GM18951 (cell line): ENCODE measurements around the gene PYROXD2.

Experiments used
- POLR2A ChIP-seq: IDR thresholded peaks from 4 replicates; pipeline ENCODE4 v1.6.1; 2011; ENCODE audit warnings: mild to moderate bottlenecking; ENCODE audit not compliant: insufficient read length, insufficient read depth; ENCODE audit errors: extremely low read depth
- in situ Hi-C: fragments of 300-500 bp; cut with MboI; formaldehyde crosslinking; loops from one replicate; pipeline ENCODE4 v1.12.0; 2022; ENCODE audit warnings: low sequenced_read_pairs, mixed read lengths, inconsistent platforms; ENCODE audit not compliant: unreplicated experiment

PYROXD2 gene

DNA sequence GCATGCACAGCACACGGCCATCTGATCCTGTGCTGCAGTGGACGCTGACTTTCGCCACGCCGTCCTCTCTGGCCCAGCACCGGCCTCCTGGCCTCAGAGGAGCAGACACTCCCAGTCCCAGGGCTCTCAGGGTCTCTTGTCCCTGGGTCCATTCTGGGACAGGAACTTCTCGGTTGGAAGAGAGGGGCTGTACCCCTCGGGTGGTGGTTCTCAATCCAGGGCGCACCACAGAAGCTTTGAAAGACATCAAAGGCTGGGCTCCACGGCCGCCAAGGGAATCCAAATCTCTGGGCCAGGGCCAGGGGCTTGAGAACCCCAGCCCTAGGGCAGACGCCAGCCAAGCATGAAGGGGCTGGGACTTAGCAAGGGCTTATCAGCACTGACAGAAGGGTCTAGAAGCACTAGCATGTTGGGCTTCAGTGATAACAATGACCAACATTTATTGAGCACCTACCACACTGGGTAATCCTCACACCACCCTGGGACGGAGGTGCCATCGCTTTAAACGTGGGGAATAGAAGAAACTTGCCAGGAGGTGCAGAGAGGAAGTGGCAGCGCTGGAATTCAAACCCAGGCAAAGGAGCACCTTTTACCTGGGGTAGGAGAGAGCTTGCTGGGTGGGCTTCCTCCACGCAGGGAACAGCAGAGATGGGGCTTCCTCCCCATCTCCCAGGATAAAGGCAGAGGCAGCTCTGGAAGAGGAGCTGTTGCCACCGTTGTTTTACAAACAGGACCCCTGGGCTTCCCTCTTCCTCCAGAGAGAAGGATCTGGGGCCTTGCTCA, 1.8 kb upstream of the PYROXD2 start:
- no peak for TF ChIP-seq POLR2A
- in situ Hi-C loops = no loop called here

DNA sequence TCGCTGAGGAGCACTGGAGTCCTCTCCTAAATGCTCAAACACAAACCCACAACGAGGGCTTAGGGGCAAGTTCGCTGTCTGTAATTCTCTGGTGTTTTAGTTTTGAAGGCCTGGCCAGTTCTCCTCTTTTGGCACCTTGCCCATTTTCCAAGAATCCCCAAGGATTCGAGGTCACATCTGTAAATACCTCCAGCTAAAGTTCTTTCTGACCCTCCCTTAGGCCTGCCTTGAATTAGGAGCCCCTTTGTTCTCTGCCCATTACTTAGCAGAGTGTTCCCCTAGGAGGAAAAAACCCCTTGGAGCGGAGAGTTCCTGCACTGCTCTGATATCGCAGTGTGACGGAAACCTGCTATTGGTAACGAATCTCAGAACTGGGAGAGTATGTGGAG, 743 bp upstream of the PYROXD2 start:
- in situ Hi-C loops = no loop called here
- no peak for TF ChIP-seq POLR2A

DNA sequence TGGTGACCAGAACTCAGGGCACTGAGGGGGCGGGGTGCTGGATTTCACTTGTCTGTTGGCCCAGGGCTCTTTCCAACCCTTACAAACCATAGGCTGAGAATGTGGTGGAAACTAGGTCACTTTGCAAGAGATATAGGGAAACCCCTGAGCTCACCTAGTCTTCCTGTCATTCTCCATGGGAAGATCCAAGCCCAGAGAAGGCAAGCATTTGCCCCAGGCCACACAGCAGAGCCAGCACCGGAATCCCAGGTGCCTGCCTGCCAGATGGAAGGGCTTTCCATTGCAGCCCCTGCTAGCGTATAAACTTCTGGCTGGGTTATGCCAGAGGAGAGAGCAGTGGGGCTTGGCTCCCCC, 427 bp downstream of the PYROXD2 start:
- no peak for TF ChIP-seq POLR2A
- in situ Hi-C loops = no loop called here

DNA sequence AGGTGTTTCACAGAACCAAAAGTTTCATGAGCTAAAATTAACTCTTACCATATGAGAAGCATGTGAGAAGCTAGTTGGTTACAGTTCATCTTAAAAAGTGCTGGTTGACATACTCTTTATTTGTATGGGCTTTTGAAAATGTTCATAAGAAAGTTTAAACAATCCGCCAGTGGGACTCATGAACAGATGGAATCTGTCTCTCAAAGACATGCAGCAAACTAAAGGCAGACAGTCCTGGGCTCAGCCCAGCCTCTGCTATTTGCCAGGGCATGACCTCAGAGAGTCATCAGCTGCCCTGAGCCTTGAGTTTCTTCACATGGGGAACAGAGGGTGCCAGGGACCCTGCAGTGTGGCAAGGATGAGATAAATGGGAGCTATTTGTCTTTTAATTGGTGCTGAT, 3.2 kb downstream of the PYROXD2 start:
- no peak for TF ChIP-seq POLR2A
- in situ Hi-C loops = no loop called here

DNA sequence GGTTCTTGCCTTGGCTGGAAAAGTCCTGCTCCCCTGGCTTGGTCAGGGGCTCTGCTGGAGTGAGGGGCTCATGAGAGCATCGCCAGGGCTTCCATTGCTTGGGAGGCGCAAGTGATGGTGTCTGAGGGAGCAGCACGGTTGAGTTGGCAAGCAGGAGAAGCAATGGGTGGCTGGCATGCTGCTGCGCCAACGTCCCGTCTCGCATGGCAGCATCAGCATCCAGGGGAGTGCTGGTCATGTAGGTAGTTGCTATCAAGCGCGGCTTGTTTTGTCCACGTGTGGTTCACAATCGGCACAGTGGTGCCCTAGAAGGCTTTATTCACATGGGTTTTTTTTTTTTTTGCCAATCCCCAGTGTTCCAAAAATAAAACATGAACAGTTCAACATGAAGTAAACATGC, 3.8 kb downstream of the PYROXD2 start:
- in situ Hi-C loops = no loop called here
- TF ChIP-seq POLR2A = no peak

DNA sequence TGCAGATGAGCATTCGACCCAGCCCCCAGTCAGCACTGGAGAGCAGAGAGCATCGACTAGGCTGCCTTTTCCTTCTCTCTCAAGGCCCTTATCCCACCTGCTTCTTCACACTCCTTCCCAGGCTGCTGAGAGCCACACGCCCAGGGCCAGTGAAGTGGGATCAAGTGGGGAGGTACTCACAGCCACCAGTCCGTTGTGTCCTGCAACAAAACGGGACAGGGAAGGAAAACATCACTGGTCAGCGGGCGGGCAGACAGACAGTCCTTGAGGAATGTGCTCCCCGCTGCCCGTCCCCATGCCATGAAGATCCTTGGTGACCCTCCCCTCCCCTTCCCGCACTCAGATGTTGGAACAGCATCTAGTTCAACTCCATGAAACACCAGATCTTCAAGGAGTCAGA, 4.2 kb downstream of the PYROXD2 start:
- in situ Hi-C loops = no loop called here
- no peak for TF ChIP-seq POLR2A

DNA sequence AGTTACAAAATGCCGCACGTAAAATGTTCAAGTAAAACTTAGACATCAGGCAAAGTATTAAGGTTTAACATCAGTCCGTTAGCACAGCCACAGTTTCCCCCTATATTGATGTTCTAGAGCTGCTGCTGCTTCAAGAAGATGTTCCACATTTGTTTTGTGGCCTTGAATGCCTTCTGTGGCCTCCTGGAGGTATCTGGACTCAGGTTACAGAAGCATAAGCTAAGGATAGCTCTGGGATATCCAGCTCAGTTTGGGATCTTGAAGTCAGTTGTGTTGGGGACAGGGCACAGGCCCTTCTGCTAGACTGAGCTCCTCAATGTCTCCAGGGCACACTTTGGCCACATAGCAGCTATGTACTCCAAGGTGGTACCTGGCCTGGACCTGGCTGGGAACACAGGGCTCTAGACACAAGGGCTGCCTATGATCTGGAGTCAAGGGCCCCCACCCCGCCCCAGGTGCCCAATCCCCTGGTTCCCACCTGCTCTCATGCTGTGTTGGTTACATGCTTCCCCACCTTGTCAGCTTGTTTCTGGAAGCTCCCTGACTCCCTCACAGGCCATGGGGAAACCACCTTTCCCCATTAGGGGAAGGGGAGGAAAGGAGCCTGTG, 4.7 kb downstream of the PYROXD2 start:
- in situ Hi-C loops = no loop called here
- TF ChIP-seq POLR2A = no peak

DNA sequence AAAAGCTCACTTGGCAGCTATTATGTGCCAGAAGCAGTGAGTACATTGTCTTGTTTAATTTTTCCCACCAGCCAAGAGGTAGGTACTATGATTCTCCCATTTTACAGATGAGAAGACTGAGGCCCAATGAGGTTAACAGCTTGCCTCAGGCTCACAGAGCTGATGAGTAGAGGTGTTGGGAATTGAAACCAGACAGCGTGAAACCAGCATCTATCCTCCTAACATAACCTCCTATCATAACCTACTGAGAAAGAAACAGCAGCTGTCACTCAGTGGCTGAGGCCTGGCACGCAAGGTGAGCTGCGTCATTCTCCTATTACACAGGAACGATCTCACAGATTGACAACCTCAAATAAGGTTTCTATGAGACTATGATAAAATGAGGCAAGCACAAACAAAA, 6.2 kb downstream of the PYROXD2 start:
- no peak for TF ChIP-seq POLR2A

DNA sequence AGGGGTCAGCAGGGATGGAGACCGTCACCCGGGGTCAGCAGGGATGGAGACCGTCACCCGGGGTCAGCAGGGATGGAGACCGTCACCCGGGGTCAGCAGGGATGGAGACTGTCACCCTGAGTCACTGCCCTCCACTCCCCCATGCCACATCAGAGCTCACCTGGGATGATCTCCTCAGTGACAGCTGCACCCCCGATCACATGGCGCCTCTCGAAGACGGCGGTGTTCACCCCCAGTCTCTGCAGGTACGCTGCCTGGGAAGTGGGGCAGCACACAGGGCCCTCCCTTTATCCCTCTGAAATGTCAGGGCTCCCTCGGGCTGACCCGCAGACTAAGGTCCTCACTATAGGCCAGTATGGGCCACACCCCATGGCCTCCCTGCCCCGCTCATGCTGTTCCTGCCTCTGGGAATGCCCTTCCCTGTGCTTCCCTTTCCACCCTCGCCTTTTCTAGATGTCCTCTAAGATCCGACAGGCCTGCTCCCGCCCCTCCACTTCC, 7.2 kb downstream of the PYROXD2 start:
- no peak for TF ChIP-seq POLR2A
- in situ Hi-C loops = no loop called here

More for the DNA sequence above, 6.2 kb downstream of the PYROXD2 start:
- in situ Hi-C loops = no loop called here

DNA sequence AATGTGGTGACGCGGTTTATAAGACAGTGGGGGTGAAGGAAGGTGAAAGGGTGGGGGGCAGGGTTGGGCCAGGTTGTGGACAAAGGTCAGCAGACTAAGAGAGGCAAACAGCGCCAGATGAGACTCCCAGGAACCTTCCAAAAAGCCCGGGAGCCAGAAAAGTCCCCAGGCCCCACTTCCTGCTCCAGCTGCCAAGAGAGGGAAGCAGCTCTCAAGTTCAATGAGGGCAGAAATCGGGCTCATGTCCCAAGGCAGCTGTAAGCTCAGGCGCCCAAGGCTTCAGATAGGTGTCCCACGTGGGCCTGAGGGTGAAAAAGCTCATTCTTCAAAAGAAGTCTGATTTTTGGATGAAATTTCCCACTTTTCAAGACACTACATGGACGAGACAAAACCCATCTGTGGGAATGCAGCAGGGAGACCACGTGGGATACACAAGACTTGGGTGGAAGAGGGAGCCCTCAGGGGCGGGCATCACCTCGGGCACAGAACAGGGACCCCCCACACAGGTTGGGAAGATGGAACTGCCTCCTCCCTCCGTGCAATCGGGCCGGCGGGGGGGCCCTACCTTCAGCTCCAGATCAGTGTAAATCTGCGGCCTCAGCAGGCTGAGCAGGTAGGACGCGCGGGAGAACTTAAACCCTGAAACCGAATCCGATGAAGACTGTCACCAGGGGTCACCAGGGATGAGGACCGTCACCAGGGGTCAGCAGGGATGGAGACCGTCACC, 7.8 kb downstream of the PYROXD2 start:
- in situ Hi-C loops = no loop called here
- TF ChIP-seq POLR2A = no peak

DNA sequence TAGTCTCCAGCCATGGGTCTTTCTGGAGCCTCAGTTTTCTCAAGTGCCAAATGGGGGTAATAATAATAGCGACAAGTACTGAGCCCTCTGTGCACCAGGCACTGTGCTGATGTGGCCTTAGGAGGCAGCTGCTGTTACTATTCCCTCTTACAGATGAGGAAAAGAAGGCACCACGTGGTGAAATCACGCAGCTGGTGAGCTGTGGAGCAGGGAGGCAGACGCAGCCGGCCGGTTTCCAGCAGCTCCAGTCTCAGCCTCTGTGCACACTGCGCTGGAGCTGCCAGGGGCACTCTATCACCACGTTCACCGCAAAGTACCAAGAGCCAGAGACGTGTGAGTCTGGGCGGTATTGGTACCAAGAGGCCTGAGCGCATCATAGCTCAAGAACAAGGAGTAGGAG, 9.6 kb downstream of the PYROXD2 start:
- no peak for TF ChIP-seq POLR2A
- in situ Hi-C loops = no loop called here

DNA sequence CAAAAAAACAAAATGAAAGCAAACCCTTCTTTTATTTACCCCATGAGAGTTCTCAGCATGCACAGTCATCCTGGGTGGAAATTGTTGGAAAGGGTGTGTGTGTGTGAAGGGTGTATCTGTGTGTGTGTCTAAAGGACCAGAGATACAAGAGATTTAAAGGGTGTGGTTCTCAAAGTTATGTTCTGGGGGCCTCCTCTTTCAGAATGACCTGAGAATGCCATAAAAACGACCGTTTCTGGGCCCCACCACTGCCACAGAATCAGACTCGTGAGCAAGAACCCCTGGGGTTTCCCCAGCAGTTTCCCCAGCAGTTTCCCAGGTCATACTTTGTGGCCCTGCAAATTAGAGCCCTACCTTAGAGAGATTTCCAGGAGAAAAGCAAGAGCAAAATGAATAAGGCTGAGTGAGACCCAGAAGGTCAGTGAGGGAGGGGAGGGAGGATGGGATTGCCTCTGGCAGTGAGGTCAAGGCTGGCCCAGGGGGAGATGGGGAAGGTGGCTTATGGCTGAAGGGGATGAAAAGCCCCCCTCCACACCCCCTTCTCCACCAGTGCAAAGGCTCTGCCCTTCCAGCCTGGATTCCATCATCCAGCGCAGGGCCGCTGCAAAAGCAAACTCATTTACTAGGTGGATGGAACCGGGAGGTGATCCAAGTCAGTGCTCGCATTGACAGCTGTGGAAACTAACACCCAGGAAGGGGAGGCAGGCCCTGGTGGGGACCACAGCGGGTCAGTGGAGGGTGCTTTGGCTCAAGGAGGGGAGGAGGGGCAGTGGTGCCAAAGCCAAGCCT, 10.2 kb downstream of the PYROXD2 start:
- no peak for TF ChIP-seq POLR2A
- in situ Hi-C loops = no loop called here
